Right renal pelvis (tissue), 4 donors: ENCODE measurements around the gene NME7. TPM values are rescaled to one million over a fixed set of nuclear protein-coding genes. Genes with fewer than 3 reads are reported as not detected.
"Not testable (repeated sequence)": the region's sequence is repeated elsewhere in the genome, so short reads cannot be mapped to it uniquely, and the experiment has no call there.

ENCODE experiments used
- DNase-seq, 4 donors: peaks; one replicate each; pipeline ENCODE4 v3.0.0-alpha.2; 2013; ENCODE audit warnings: low read depth in 4 of 4, low spot score in 3 of 4, missing footprints in 1 of 4
- polyA plus RNA-seq, 4 donors: library from polyadenylated mRNA; unstranded; fragments of 120-200 nt; gene quantifications; one replicate each; pipeline ENCODE4 v1.2.1, GENCODE V29; 2013; ENCODE audit not compliant: insufficient read length in 4 of 4

Gene NME7
- polyA plus RNA-seq, 4 donors, result 114 to 160 (median 153) TPM

DNA sequence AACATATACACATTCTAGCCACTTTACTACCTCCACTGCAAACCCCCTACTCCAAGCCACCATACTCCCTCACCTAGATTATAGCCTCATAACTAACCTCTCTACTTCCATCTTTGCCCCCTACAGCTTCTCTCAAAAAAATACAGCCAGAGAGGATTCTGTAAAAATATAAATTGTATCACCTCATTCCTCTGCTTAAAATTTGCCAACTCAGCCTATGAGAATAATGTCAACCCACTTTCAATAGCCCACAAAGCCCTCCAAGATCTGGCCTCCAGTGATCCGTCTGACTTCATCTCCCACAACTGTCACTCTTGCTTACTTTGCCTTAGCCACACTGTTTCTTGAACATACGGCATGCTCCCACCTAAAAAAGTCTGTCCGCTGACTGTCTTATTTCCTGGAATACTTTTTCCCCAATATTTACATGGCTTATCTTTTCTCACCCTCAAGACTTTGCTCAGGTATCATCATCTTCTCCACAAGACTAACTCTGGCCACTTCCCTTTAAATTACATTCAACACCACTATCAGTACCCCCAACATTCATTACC lies 21.5 kb downstream of the NME7 start:
- DNase-seq, result no peak

DNA sequence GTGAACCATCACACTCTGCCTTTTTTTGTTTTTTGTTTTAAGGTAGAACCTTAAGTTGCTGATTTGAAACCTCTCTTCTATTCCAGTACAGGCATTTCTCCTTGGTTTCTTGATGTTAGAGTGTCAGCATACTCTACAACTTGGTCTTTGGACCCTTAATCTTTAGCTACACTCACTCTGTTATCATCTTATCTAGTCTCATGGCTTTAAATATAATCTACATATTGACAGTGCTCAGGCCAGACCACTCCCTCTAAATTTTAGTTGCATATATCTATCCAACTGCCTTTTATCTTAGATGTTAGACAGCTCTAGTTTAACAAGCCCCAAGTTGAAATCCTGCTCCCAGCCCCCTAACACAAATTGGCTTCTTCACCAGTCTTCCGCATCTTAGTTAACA lies 22.1 kb downstream of the NME7 start:
- DNase-seq, result no peak

- DNase-seq, result not testable (repeated sequence)
Measured at GRCh38 chr1:169342096-169342495, 25.5 kb downstream of the NME7 start.

- no peak for DNase-seq
Measured at GRCh38 chr1:169340882-169341281, 26.7 kb downstream of the NME7 start.

- DNase-seq, result no peak
Measured at GRCh38 chr1:169339773-169340172, 27.8 kb downstream of the NME7 start.

DNA sequence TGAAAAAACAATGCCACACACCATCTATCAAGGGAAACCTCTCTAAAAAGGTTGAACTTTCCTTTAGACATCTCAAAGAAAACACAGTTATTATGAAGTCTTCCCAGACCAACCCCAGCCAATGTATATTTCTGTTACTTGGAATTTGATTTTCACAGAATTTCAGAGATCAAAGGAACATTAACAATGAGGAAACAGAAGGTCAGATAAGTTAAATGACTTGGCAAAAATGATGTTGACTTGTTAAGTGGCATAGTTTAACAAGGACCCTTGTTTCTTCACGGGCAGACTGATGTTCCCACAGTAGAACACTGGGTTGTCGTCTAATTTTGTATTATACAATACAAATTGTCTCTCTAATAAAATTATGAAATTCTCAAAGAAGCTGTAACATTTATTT lies 29.0 kb downstream of the NME7 start:
- DNase-seq, result no peak

DNA sequence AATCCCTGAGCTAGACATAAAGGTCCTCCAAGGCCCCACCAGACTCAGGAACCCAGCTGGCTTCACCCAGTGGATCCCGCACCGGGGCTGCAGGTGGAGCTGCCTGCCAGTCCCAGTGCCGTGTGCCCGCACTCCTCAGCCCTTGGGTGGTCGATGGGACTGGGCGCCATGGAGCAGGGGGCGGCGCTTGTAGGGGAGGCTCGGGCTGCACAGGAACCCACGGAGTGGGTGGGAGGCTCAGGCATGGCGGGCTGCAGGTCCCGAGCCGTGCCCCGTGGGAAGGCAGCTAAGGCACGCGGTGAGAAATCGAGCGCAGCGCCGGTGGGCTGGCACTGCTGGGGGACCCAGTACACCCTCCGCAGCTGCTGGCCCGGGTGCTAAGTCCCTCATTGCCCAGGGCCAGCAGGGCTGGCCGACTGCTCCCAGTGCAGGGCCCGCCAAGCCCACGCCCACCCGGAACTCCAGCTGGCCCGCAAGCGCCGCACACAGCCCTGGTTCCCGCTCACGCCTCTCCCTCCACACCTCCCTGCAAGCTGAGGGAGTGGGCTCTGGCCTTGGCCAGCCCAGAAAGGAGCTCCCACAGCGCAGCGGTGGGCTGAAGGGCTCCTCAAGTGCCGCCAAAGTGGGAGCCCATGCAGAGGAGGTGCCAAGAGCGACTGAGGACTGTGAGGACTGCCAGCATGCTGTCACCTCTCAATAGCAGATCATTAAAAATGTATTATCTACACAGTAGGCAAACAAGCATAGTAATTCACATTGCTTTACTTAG lies 30.5 kb downstream of the NME7 start:
- not testable (repeated sequence) for DNase-seq

DNA sequence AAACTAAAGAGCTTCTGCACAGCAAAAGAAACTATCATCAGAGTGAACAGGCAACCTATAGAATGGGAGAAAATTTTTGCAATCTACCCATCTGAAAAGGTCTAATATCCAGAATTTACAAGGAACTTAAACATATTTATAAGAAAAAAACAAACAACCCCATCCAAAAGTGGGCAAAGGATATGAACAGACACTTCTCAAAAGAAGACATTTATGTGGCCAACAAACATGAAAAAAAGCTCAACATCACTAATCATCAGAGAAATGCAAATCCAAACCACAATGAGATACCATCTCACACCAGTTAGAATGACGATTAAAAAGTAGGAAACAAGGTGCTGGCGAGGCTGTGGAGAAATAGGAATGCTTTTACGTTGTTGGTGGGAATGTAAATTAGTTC lies 32.9 kb downstream of the NME7 start:
- not testable (repeated sequence) for DNase-seq

DNA sequence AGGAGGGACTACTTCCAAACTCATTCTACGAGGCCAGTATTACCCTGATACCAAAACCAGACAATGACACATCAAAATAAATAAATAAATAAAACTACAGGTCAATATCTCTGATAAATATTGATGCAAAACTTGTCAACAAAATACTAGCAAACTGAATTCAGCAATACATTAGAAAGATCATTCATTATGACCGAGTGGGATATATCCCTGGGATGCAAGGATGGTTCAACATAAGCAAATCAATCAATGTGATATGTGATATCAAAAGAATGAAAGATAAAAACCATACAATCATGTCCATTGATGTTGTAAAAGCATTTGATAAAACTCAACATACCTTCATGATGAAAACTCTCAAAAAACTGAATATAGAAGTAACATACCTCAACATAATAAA lies 36.7 kb downstream of the NME7 start:
- no peak for DNase-seq

GRCh38 chr1:169329383-169329782 lies 38.2 kb downstream of the NME7 start:
- no peak for DNase-seq

DNA sequence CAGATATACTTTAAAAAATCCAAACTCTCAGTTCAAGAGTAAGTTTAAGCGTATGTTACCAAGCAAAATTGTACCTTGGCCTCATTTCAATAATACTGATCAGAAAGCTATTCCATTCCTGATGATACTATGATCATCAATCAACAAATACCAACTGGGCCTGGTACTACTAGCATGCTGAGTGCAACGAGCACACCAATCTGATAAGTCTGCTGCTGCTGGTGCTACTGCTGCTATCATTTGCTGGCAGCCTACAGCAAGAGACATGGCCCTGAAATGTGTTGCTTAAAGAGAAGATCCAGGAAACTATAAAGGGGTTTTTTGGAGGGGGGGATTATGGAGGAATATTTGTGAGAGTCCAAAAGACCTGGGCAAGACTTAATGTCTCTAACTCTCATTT lies 39.7 kb downstream of the NME7 start:
- no peak for DNase-seq

- DNase-seq, result no peak
Measured at GRCh38 chr1:169326956-169327268, 40.7 kb downstream of the NME7 start.

- no peak for DNase-seq
Measured at GRCh38 chr1:169326261-169326955, 41.2 kb downstream of the NME7 start.

GRCh38 chr1:169325117-169325516 lies 42.5 kb downstream of the NME7 start:
- DNase-seq, result no peak

DNA sequence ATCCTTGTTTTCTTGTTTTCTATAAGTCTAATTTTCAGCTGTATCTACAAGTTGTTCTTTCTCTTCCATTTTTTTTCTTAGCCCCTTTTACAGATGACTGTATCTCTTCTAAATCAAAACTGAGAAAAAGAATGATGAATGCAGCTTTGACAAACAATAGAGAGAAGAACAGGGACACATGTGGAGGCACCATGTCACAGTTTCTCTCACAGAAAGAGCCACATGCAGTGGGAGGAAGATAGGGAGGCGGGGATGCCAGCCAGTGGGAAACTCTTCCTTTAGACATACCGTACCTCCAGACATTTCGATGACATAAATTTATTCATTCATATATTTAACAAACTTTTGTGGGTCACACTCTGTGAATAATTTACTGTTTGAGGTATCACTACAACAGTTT lies 45.5 kb downstream of the NME7 start:
- DNase-seq, result no peak

GRCh38 chr1:169321539-169321938 lies 46.1 kb downstream of the NME7 start:
- no peak for DNase-seq

DNA sequence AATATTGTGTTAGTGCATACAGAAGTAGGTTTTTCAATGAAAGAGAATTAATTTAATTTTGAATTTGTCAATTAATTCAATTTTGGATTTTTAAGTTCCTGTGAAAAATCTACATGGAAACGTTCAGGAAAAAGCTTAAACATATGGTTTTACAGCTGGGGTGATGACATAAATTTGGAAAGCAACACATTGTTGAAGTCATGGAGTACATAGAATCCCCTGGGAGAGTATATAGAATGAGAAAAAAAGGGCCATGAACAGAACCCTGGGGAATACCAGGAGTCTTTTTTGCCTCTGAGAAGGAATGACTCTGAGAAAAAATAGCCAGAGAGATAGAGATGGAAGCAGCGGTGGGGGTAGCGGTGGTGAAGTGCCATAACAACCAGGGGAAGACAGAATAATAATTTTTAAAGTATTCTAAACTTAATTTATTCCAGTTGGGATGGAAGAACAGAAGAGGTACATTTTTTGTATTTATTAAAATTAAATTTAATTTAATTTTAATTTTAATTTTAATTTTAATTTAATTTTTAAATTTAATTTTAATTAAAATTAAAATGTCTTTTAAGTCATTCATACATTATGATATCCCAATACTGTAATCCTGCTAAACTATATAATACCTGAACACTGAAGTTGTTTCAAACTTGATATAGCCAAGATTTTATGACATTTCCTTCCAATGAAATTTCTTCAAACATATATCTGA lies 48.9 kb downstream of the NME7 start:
- no peak for DNase-seq

GRCh38 chr1:169316556-169316955 lies 51.0 kb downstream of the NME7 start:
- DNase-seq, result no peak

DNA sequence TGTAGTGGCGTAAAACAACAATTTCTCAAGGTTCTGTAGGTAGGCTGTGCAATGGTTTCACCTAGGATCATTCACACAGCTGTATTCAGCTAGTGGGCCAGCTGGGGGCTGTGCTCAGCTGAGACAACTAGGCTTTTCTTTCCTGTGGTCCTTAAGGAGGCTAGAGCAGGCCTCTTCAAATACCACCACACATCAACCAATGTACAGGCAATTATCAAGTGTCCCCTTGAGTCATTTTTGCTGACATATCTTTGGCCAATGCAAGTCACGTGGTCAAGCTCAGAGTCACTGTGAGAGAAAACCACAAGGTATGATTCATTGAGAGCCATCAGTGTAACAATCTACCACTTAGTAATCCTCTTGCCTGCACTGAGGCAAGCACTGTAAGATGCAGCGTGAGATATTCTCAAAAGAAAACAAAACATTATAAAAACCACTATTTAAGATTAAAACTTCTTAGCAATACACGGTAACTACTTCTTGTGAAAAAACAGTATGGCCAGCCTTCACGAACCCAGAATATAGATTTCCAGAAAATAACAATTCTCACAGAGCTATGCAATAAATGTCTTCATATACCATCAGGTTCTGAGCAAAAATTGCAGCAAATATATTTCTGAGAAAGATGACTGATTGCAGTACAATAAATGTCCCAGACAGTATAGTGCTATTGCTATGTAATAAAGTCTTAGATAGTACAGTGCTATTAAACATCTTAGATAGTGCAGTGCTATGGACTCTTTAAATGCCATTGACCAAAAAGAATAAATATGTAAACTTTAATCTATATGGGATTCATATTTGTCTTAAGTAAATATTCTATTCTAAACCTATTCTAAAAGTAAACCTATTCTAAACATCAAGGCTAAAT lies 55.3 kb downstream of the NME7 start:
- no peak for DNase-seq
